Ovary (tissue), 3 donors: ENCODE results near the gene PGAM2.

Source experiments
- CTCF ChIP-seq, 3 donors: fragments of 450-650 bp in 2 of 3; fragments of 200-600 bp in 1 of 3; IDR thresholded peaks; one replicate each; pipeline versions ENCODE4 v1.5.1 to v1.8.0; 2016 to 2022; ENCODE audit warnings: antibody characterized with exemption in 3 of 3, mild to moderate bottlenecking in 1 of 3
- EP300 ChIP-seq: sonication (generic); formaldehyde crosslinking; IDR thresholded peaks from one replicate; pipeline ENCODE4 v1.6.1; 2017; ENCODE audit warnings: antibody characterized with exemption
- POLR2A ChIP-seq: fragments of 450-650 bp; IDR thresholded peaks from one replicate; pipeline ENCODE4 v1.6.1; 2017; ENCODE audit warnings: antibody characterized with exemption, mild to moderate bottlenecking, moderate library complexity
- donor health status: DM: no; HTN: no; CAD: no.

DNA sequence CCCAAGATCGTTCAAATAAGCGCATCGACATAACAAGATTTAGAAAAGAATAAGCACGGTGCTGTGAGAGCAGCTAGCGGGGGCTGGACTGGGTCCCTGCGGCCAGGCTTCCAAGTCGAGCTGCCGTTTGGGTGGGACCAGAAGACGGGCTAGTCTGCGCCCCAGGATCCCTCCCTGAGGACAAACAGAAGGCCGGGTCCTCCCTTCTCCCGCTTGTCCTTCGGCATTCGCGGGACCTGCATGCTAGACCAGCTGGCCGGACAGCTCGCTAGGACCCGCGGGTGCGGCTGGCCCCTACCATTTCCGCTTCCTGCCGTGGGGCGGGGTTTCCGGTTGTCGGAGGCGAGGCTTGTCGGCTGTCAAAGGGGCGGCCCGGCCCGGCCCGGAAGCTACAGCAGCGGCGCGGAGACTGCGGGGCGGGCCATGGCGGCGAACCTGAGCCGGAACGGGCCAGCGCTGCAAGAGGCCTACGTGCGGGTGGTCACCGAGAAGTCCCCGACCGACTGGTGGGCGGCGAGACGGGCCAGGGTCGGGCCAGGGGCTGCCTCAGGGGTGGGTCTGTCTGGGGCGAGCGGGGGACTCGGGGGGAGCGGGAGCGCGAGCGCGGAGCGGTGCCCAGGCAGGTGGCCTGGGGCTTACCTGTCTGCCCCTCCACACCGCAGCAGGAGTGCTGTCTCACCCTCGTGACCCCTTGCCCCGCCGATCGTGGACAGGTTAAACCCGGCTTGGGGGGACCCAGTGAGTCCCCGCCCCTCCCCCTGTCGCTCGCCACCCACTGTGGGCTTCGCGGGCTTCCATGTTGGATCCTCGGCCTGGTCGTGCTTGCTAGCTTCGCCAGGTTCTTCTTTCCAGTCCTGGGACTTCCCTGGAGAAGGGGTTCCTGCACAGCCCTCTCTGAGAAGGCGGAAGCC, 20.8 kb downstream of the PGAM2 start, which contains the start of gene DBNL:
- TF ChIP-seq EP300 (no peak), CTCF (IDR thresholded peaks at IDR 0.05) (no peak), POLR2A (peak; percentile 55)
